ENCODE data around the gene MAB21L1. TPM values are rescaled to one million over a fixed set of nuclear protein-coding genes. Genes with fewer than 3 reads are reported as not detected.

The MAB21L1 gene
- polyA plus RNA-seq, 1 donor from 2014 or later: 0.07 TPM

- H3K79me2 ChIP-seq (replicated peaks; ENCODE audit: insufficient read depth, low read length): no peaks in the 10 kb centered on the region
- no peak for TF ChIP-seq EP300 (conservative IDR thresholded peaks at IDR 0.05; ENCODE audit: poor library complexity, severe bottlenecking)
- no peak for TF ChIP-seq CTCF (IDR thresholded peaks at IDR 0.05; ENCODE audit: poor library complexity, severe bottlenecking)
- TF ChIP-seq TAF1 (IDR thresholded peaks at IDR 0.05; ENCODE audit: low read depth): no peak
- no peak for TF ChIP-seq SMC3 (conservative IDR thresholded peaks at IDR 0.05; ENCODE audit: poor library complexity)
- no peak for TF ChIP-seq REST (IDR thresholded peaks at IDR 0.05; ENCODE audit: borderline replicate concordance)
- no peak for TF ChIP-seq EZH2 (IDR thresholded peaks at IDR 0.05; ENCODE audit: borderline replicate concordance, insufficient read depth, low read length, poor library complexity, severe bottlenecking)
- no peak for TF ChIP-seq POLR2AphosphoS5 (IDR thresholded peaks at IDR 0.05)
- TF ChIP-seq MXI1 (conservative IDR thresholded peaks at IDR 0.05; ENCODE audit: poor library complexity, severe bottlenecking): no peak
- TF ChIP-seq RAD21 (conservative IDR thresholded peaks at IDR 0.05): no peak
- no peaks in the 10 kb centered on the region for H3F3A ChIP-seq (ENCODE audit: insufficient read depth, low read length, poor library complexity, severe bottlenecking)
- no peak overlapping the region for H3K27ac ChIP-seq (ENCODE audit: low read length)
- no peaks in the 10 kb centered on the region for H3K36me3 ChIP-seq (ENCODE audit: insufficient read depth, low read length)
- peaks cover 3% of the 10 kb centered on the region for H3K27me3 ChIP-seq (ENCODE audit: insufficient read depth, low read depth, low read length)
- H3K9me3 ChIP-seq (ENCODE audit: low read length): no peaks in the 10 kb centered on the region
- no peaks in the 10 kb centered on the region for H4K20me1 ChIP-seq (ENCODE audit: insufficient read depth)
- H3K9ac ChIP-seq (ENCODE audit: low read length): no peak overlapping the region
- no peak overlapping the region for H3K4me2 ChIP-seq (ENCODE audit: low read length)
- H3K4me3 ChIP-seq (ENCODE audit: low read length): peak overlapping the region; percentile 28
- no peaks in the 10 kb centered on the region for H3K9me2 ChIP-seq (ENCODE audit: insufficient read depth, low read length)
- no peak overlapping the region for H2AFZ ChIP-seq (ENCODE audit: low read depth, low read length)
Observed at GRCh38 chr13:35500144-35500543, 23.7 kb upstream of the MAB21L1 start.

- no peaks in the 10 kb centered on the region for H3F3A ChIP-seq (ENCODE audit: insufficient read depth, low read length, poor library complexity, severe bottlenecking)
- TF ChIP-seq CTCF (IDR thresholded peaks at IDR 0.05; ENCODE audit: poor library complexity, severe bottlenecking): no peak
- TF ChIP-seq EZH2 (IDR thresholded peaks at IDR 0.05; ENCODE audit: borderline replicate concordance, insufficient read depth, low read length, poor library complexity, severe bottlenecking): no peak
- no peak for TF ChIP-seq EP300 (conservative IDR thresholded peaks at IDR 0.05; ENCODE audit: poor library complexity, severe bottlenecking)
- no peak for TF ChIP-seq REST (IDR thresholded peaks at IDR 0.05; ENCODE audit: borderline replicate concordance)
- TF ChIP-seq POLR2AphosphoS5 (IDR thresholded peaks at IDR 0.05): no peak
- TF ChIP-seq RAD21 (conservative IDR thresholded peaks at IDR 0.05): no peak
- no peak for TF ChIP-seq SMC3 (conservative IDR thresholded peaks at IDR 0.05; ENCODE audit: poor library complexity)
- TF ChIP-seq MXI1 (conservative IDR thresholded peaks at IDR 0.05; ENCODE audit: poor library complexity, severe bottlenecking): no peak
- TF ChIP-seq TAF1 (IDR thresholded peaks at IDR 0.05; ENCODE audit: low read depth): no peak
- peaks cover 3% of the 10 kb centered on the region for H3K27me3 ChIP-seq (ENCODE audit: insufficient read depth, low read depth, low read length)
- no peaks in the 10 kb centered on the region for H4K20me1 ChIP-seq (ENCODE audit: insufficient read depth)
- no peaks in the 10 kb centered on the region for H3K9me2 ChIP-seq (ENCODE audit: insufficient read depth, low read length)
- no peaks in the 10 kb centered on the region for H3K36me3 ChIP-seq (ENCODE audit: insufficient read depth, low read length)
- no peak overlapping the region for H3K27ac ChIP-seq (ENCODE audit: low read length)
- no peak overlapping the region for H3K4me2 ChIP-seq (ENCODE audit: low read length)
- no peaks in the 10 kb centered on the region for H3K79me2 ChIP-seq (replicated peaks; ENCODE audit: insufficient read depth, low read length)
- no peaks in the 10 kb centered on the region for H3K9me3 ChIP-seq (ENCODE audit: low read length)
- no peak overlapping the region for H3K9ac ChIP-seq (ENCODE audit: low read length)
- H3K4me3 ChIP-seq (ENCODE audit: low read length): peak overlapping the region; percentile 28
- H2AFZ ChIP-seq (ENCODE audit: low read depth, low read length): no peak overlapping the region
Observed at GRCh38 chr13:35499676-35500075, 23.2 kb upstream of the MAB21L1 start.

Measured in neural cell (in vitro differentiated cells).